ENCODE data around the gene MOV10L1. TPM values are rescaled to one million over a fixed set of nuclear protein-coding genes. Genes with fewer than 3 reads are reported as not detected.

MOV10L1 gene
- total RNA-seq, 2 donors from 2014 or later = 0.27 to 0.50 TPM

DNA sequence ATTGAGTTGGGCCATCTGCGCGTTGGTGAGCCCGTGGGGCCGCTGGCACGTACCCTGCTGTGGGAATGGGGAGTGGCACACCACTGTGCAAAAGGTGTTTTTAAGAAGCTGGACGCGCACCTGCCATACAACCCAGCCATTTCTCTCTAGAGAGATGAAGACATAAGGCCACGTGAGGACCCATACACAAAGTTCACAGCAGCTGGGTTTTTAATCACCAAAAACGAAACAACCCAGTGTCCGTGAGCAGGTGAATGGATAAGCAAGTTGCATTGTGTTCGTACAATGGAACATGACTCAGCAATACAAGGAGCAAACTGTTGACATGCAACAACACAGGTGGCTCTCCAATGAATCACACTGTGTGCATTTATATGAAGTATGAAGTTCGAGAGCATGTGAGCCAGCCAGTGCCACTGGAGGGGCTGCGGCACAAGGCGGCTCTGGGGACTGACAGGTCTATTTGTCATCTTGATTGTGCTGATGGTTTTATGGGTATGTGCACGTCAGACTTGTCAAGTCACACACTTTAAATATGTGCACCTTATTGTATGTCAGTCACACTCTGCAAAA lies 50.1 kb downstream of the MOV10L1 start:
- Histone ChIP-seq H3K36me3 (no peaks in the 10 kb centered on the region), H3K9me3 (no peaks in the 10 kb centered on the region), H3K4me1 (no peaks in the 10 kb centered on the region), H3K4me3 (no peak overlapping the region), H3K27me3 (no peaks in the 10 kb centered on the region), H3K27ac (no peak overlapping the region), H3K9ac (ENCODE audit: low read depth in 2 of 2, low read length in 2 of 2) (no peak overlapping the region)
- intact Hi-C loops (cut with DNase I) = loop anchor here (10.0 kb wide), 1 partner anchor 215 kb away; no protein-coding TSS in a partner anchor
- DNase-seq = no peak
- TF ChIP-seq, protein P1, sequence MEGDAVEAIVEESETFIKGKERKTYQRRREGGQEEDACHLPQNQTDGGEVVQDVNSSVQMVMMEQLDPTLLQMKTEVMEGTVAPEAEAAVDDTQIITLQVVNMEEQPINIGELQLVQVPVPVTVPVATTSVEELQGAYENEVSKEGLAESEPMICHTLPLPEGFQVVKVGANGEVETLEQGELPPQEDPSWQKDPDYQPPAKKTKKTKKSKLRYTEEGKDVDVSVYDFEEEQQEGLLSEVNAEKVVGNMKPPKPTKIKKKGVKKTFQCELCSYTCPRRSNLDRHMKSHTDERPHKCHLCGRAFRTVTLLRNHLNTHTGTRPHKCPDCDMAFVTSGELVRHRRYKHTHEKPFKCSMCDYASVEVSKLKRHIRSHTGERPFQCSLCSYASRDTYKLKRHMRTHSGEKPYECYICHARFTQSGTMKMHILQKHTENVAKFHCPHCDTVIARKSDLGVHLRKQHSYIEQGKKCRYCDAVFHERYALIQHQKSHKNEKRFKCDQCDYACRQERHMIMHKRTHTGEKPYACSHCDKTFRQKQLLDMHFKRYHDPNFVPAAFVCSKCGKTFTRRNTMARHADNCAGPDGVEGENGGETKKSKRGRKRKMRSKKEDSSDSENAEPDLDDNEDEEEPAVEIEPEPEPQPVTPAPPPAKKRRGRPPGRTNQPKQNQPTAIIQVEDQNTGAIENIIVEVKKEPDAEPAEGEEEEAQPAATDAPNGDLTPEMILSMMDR (IDR thresholded peaks at IDR 0.05) = no peak

DNA sequence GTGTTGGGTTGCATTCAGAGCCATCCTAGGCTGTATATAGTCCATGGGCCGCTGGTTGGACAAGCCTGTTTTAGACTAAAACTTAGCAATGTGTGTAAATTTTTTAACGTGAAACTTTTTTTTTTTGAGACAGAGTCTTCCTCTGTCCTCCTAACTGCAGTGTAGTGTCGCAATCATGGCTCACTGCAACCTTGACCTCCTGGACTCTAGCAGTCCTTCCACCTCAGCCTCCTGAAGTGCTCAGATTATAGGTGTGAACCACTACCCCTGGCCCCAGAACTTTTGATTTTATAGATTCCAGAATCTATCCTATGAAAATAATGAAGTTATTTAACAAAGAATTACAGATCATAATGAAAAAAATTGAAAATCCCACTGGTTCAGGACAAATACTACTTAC lies 50.8 kb downstream of the MOV10L1 start:
- Histone ChIP-seq H3K9me3 (no peaks in the 10 kb centered on the region), H3K27ac (no peak overlapping the region), H3K4me3 (no peak overlapping the region), H3K27me3 (no peaks in the 10 kb centered on the region), H3K9ac (ENCODE audit: low read depth in 2 of 2, low read length in 2 of 2) (no peak overlapping the region), H3K36me3 (no peaks in the 10 kb centered on the region), H3K4me1 (no peaks in the 10 kb centered on the region)
- TF ChIP-seq, protein P1 (IDR thresholded peaks at IDR 0.05) = no peak
- intact Hi-C loops (cut with DNase I) = loop anchor here (10.0 kb wide), 1 partner anchor 216 kb away; no protein-coding TSS in a partner anchor
- DNase-seq = no peak

DNA sequence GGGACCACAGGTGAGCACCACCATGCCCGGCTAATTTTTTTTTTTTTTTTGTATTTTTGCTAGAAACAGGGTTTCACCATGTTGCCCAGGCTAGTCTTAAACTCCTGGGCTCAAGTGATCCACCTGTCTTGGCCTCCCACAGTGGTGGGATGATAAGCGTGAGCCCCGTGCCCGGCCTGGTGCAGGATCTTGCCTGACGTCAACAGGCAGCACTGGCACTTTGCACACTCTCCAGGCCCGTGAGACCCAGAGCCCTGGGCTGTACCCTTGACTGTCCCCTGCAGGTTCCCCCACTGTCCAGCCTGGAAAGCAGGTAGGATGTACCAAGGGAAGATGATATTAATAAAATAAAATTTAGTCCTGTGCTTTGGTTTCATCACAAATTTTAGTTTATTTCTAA lies 51.7 kb downstream of the MOV10L1 start:
- Histone ChIP-seq H3K27me3 (no peaks in the 10 kb centered on the region), H3K9me3 (no peaks in the 10 kb centered on the region), H3K4me1 (no peaks in the 10 kb centered on the region), H3K27ac (no peak overlapping the region), H3K9ac (ENCODE audit: low read depth in 2 of 2, low read length in 2 of 2) (no peak overlapping the region), H3K4me3 (no peak overlapping the region), H3K36me3 (no peaks in the 10 kb centered on the region)
- intact Hi-C loops (cut with DNase I) = loop anchor here (10.0 kb wide), 1 partner anchor 217 kb away; no protein-coding TSS in a partner anchor
- DNase-seq = no peak
- TF ChIP-seq, protein P1 (IDR thresholded peaks at IDR 0.05) = no peak

DNA sequence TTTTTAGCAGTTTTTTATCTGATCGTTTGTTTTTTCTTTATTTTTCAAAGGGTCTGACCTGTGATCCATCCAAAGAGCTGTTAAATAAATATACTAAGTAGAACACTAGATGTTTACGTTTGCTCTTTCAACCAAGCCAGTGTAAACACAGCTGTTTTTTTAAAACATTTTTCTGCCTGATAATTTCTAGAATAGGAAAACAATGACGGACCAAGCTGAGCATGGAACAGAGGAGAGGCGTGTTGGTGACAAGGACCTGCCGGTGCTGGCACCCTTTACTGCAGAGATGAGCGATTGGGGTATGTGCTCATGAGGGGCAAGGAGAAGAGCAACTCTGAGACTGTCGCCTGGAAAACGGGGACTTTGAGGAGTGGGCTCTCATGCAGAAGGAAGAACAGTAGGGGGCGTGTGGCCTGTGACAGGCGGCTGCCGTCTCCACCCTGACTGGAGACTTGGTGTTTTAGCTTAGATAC lies 52.1 kb downstream of the MOV10L1 start:
- no peak overlapping the region for H3K9ac ChIP-seq (ENCODE audit: low read depth in 2 of 2, low read length in 2 of 2)
- no peaks in the 10 kb centered on the region for H3K9me3 ChIP-seq
- TF ChIP-seq, protein P1 (IDR thresholded peaks at IDR 0.05) = no peak
- H3K27me3 ChIP-seq = no peaks in the 10 kb centered on the region
- no peak overlapping the region for H3K4me3 ChIP-seq
- DNase-seq = no peak
- intact Hi-C loops (cut with DNase I) = loop anchor here (10.0 kb wide), 1 partner anchor 217 kb away; no protein-coding TSS in a partner anchor
- no peaks in the 10 kb centered on the region for H3K4me1 ChIP-seq
- no peaks in the 10 kb centered on the region for H3K36me3 ChIP-seq
- H3K27ac ChIP-seq = no peak overlapping the region

DNA sequence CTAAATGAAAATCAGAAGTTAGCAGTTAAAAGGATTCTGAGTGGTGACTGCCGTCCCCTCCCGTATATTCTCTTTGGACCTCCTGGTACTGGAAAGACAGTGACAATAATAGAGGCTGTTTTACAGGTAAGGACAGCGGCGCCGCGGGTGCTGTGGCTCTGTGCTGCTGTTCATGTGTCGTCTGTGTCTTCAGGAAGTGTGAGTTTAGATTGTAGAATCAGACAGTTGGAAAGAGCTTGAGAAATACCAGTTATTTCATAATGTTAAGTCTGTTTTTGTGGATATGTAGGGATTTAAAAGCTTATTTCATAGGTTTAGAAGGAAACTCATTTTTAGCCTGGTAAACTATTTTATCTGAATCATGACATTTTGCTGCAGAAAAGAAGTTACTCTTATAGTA lies 53.3 kb downstream of the MOV10L1 start:
- Histone ChIP-seq H3K27me3 (no peaks in the 10 kb centered on the region), H3K27ac (no peak overlapping the region), H3K9ac (ENCODE audit: low read depth in 2 of 2, low read length in 2 of 2) (no peak overlapping the region), H3K4me3 (no peak overlapping the region), H3K36me3 (no peaks in the 10 kb centered on the region), H3K4me1 (no peaks in the 10 kb centered on the region), H3K9me3 (no peaks in the 10 kb centered on the region)
- TF ChIP-seq, protein P1 (IDR thresholded peaks at IDR 0.05) = no peak
- intact Hi-C loops (cut with DNase I) = loop anchor here (10.0 kb wide), 1 partner anchor 218 kb away; no protein-coding TSS in a partner anchor
- no peak for DNase-seq

All from colonic mucosa (tissue), 4 donors.